Prostate gland (tissue), 2 donors: ENCODE results near the gene MPPED2.

Experiments used
- POLR2A ChIP-seq: fragments of 450-650 bp; IDR thresholded peaks from one replicate; pipeline ENCODE4 v1.6.1; 2016; ENCODE audit warnings: antibody characterized with exemption, mild to moderate bottlenecking
- TF ChIP-seq, protein P1 (sequence below), 4 experiments: fragments of 200-600 bp in 2 of 4; fragments of 450-650 bp in 2 of 4; sonication (generic) in 2 of 4; IDR thresholded peaks; 1 replicate in 3 of 4; 2 replicates in 1 of 4; pipeline ENCODE4 v1.5.1; 2016 to 2019; ENCODE audit warnings: antibody characterized with exemption in 4 of 4, mild to moderate bottlenecking in 2 of 4, moderate library complexity in 2 of 4

DNA sequence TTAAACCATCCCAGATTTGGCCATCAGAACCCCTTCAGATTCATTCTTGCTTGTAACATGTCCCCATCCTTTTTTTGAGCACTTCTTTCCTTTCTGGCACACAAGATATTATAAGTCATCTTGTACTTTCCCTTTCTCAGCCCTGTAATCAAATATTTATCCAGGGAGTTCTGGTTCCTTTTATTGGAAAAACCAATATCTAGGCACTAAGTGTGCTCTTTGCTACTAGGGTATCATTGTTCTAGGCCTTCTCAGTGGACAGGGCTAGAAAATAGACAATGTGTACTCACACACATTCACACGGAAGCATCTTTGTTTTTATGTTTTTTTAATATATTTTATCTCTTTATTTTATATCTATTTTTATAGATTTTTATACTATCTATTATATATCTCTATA, 216.0 kb downstream of the MPPED2 start:
- TF ChIP-seq, protein P1, sequence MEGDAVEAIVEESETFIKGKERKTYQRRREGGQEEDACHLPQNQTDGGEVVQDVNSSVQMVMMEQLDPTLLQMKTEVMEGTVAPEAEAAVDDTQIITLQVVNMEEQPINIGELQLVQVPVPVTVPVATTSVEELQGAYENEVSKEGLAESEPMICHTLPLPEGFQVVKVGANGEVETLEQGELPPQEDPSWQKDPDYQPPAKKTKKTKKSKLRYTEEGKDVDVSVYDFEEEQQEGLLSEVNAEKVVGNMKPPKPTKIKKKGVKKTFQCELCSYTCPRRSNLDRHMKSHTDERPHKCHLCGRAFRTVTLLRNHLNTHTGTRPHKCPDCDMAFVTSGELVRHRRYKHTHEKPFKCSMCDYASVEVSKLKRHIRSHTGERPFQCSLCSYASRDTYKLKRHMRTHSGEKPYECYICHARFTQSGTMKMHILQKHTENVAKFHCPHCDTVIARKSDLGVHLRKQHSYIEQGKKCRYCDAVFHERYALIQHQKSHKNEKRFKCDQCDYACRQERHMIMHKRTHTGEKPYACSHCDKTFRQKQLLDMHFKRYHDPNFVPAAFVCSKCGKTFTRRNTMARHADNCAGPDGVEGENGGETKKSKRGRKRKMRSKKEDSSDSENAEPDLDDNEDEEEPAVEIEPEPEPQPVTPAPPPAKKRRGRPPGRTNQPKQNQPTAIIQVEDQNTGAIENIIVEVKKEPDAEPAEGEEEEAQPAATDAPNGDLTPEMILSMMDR (IDR thresholded peaks at IDR 0.05) = no peak
- no peak for TF ChIP-seq POLR2A
